ENCODE measurements around the gene INO80C.

The INO80C gene

GRCh38 chr18:35517715-35518114 is 20.0 kb upstream of the INO80C start:
- no peaks in the 10 kb centered on the region for H3K27me3 ChIP-seq (ENCODE audit: control insufficient read depth, insufficient read depth, low read length)
- no peaks in the 10 kb centered on the region for H3K79me2 ChIP-seq
- H2AFZ ChIP-seq, result no peak overlapping the region
- TF ChIP-seq CTCF (IDR thresholded peaks at IDR 0.05), result no peak
- H3K9ac ChIP-seq, result no peak overlapping the region
- H3K36me3 ChIP-seq (ENCODE audit: control insufficient read depth, insufficient read depth, low read length), result no peaks in the 10 kb centered on the region
- H3K9me3 ChIP-seq (ENCODE audit: control insufficient read depth, low read length), result no peaks in the 10 kb centered on the region
- H3K4me2 ChIP-seq (ENCODE audit: low read length), result no peak overlapping the region
- H3K4me3 ChIP-seq (ENCODE audit: low read depth, low read length), result no peak overlapping the region
- H3K27ac ChIP-seq, result no peak overlapping the region
- no peaks in the 10 kb centered on the region for H3K4me1 ChIP-seq

GRCh38 chr18:35516789-35517188 is 19.0 kb upstream of the INO80C start:
- no peaks in the 10 kb centered on the region for H3K27me3 ChIP-seq (ENCODE audit: control insufficient read depth, insufficient read depth, low read length)
- TF ChIP-seq CTCF (IDR thresholded peaks at IDR 0.05), result no peak

GRCh38 chr18:35516351-35516750 is 18.6 kb upstream of the INO80C start:
- Histone ChIP-seq H3K4me2 (ENCODE audit: low read length) (no peak overlapping the region), H3K27me3 (ENCODE audit: control insufficient read depth, insufficient read depth, low read length) (no peaks in the 10 kb centered on the region), H3K9ac (no peak overlapping the region), H2AFZ (no peak overlapping the region), H3K36me3 (ENCODE audit: control insufficient read depth, insufficient read depth, low read length) (no peaks in the 10 kb centered on the region), H3K4me3 (ENCODE audit: low read depth, low read length) (no peak overlapping the region), H3K4me1 (no peaks in the 10 kb centered on the region), H3K9me3 (ENCODE audit: control insufficient read depth, low read length) (no peaks in the 10 kb centered on the region), H3K79me2 (no peaks in the 10 kb centered on the region), H3K27ac (no peak overlapping the region)
- TF ChIP-seq CTCF (IDR thresholded peaks at IDR 0.05), result no peak

More at GRCh38 chr18:35516789-35517188, 19.0 kb upstream of the INO80C start:
- Histone ChIP-seq H3K9me3 (ENCODE audit: control insufficient read depth, low read length) (no peaks in the 10 kb centered on the region), H3K27ac (no peak overlapping the region), H3K36me3 (ENCODE audit: control insufficient read depth, insufficient read depth, low read length) (no peaks in the 10 kb centered on the region), H3K79me2 (no peaks in the 10 kb centered on the region), H3K9ac (no peak overlapping the region), H3K4me3 (ENCODE audit: low read depth, low read length) (no peak overlapping the region), H3K4me1 (no peaks in the 10 kb centered on the region), H2AFZ (no peak overlapping the region), H3K4me2 (ENCODE audit: low read length) (no peak overlapping the region)

GRCh38 chr18:35515460-35516130 is 17.8 kb upstream of the INO80C start:
- Histone ChIP-seq H3K27ac (no peak overlapping the region), H2AFZ (no peak overlapping the region), H3K4me3 (ENCODE audit: low read depth, low read length) (no peak overlapping the region), H3K9ac (no peak overlapping the region), H3K4me1 (no peaks in the 10 kb centered on the region), H3K27me3 (ENCODE audit: control insufficient read depth, insufficient read depth, low read length) (no peaks in the 10 kb centered on the region), H3K4me2 (ENCODE audit: low read length) (no peak overlapping the region), H3K79me2 (no peaks in the 10 kb centered on the region), H3K9me3 (ENCODE audit: control insufficient read depth, low read length) (no peaks in the 10 kb centered on the region), H3K36me3 (ENCODE audit: control insufficient read depth, insufficient read depth, low read length) (no peaks in the 10 kb centered on the region)
- no peak for TF ChIP-seq CTCF (IDR thresholded peaks at IDR 0.05)

Data from parathyroid adenoma (tissue), 2 donors.